Ovary (tissue), 3 donors: ENCODE results near the gene SLC7A14.

ENCODE experiments used
- EP300 ChIP-seq: sonication (generic); formaldehyde crosslinking; IDR thresholded peaks from one replicate; pipeline ENCODE4 v1.6.1; 2017; ENCODE audit warnings: antibody characterized with exemption
- POLR2A ChIP-seq: fragments of 450-650 bp; IDR thresholded peaks from one replicate; pipeline ENCODE4 v1.6.1; 2017; ENCODE audit warnings: antibody characterized with exemption, mild to moderate bottlenecking, moderate library complexity
- TF ChIP-seq, protein P1 (sequence below), 3 donors: fragments of 450-650 bp in 2 of 3; fragments of 200-600 bp in 1 of 3; IDR thresholded peaks; one replicate each; pipeline versions ENCODE4 v1.5.1 to v1.8.0; 2016 to 2022; ENCODE audit warnings: antibody characterized with exemption in 3 of 3, mild to moderate bottlenecking in 1 of 3
- donor health status: DM: no; HTN: no; CAD: no.

DNA sequence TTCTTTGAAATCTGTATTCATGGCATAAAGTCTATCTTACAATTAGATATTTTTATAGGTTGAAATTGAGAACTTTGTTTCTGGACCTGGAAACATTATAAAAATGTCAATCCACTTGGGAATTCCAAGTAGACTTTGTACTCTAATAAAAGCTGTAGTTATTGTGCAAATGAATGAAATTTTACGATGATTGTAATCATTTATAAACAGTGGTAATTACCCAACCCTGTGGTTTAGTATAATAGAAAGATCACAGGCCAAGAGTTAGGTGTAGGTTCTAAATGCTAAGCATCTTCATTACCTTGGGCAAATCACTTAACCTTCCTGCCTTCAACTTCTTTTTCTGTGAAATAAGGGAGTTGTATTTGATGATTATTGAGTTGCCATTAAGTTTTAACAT, 13.2 kb upstream of the SLC7A14 start:
- TF ChIP-seq, protein P1, sequence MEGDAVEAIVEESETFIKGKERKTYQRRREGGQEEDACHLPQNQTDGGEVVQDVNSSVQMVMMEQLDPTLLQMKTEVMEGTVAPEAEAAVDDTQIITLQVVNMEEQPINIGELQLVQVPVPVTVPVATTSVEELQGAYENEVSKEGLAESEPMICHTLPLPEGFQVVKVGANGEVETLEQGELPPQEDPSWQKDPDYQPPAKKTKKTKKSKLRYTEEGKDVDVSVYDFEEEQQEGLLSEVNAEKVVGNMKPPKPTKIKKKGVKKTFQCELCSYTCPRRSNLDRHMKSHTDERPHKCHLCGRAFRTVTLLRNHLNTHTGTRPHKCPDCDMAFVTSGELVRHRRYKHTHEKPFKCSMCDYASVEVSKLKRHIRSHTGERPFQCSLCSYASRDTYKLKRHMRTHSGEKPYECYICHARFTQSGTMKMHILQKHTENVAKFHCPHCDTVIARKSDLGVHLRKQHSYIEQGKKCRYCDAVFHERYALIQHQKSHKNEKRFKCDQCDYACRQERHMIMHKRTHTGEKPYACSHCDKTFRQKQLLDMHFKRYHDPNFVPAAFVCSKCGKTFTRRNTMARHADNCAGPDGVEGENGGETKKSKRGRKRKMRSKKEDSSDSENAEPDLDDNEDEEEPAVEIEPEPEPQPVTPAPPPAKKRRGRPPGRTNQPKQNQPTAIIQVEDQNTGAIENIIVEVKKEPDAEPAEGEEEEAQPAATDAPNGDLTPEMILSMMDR (IDR thresholded peaks at IDR 0.05), result no peak
- TF ChIP-seq POLR2A (no peak), EP300 (no peak)
